Muscle layer of colon (tissue), 2 donors: ENCODE data around the gene KLHL29.

Experiments
- H3K27ac ChIP-seq: one replicate; pipeline ENCODE4 v1.7.0; 2013; ENCODE audit warnings: low read depth, mild to moderate bottlenecking, low read length, moderate library complexity
- H3K27me3 ChIP-seq, 2 donors: one replicate each; pipeline ENCODE4 v1.7.0; 2013; ENCODE audit warnings: low read length in 2 of 2, mild to moderate bottlenecking in 2 of 2; ENCODE audit not compliant: insufficient read depth in 2 of 2, control insufficient read depth in 1 of 2
- H3K36me3 ChIP-seq: one replicate; pipeline ENCODE4 v1.7.0; 2013; ENCODE audit warnings: mild to moderate bottlenecking, low read length; ENCODE audit not compliant: insufficient read depth
- H3K4me1 ChIP-seq: one replicate; pipeline ENCODE4 v1.7.0; 2013; ENCODE audit warnings: mild to moderate bottlenecking, low read length; ENCODE audit not compliant: insufficient read depth
- H3K4me3 ChIP-seq, 2 donors: one replicate each; pipeline ENCODE4 v1.7.0; 2013; ENCODE audit warnings: low read length in 2 of 2, low read depth in 1 of 2, mild to moderate bottlenecking in 1 of 2, moderate library complexity in 1 of 2
- H3K9ac ChIP-seq: one replicate; pipeline ENCODE4 v1.7.0; 2013; ENCODE audit warnings: low read length
- H3K9me3 ChIP-seq: one replicate; pipeline ENCODE4 v1.7.0; 2013; ENCODE audit warnings: mild to moderate bottlenecking, low read length
- donor health status: abdominal sarcoma.
- donor health status: Adenocarcinoma of cecum.

The KLHL29 gene

GRCh38 chr2:23657371-23657770 is 272.4 kb downstream of the KLHL29 start:
- H3K27ac ChIP-seq: no peak overlapping the region
- peaks cover 5% of the 10 kb centered on the region for H3K36me3 ChIP-seq
- H3K4me3 ChIP-seq: no peak overlapping the region
- no peaks in the 10 kb centered on the region for H3K27me3 ChIP-seq
- H3K9ac ChIP-seq: no peak overlapping the region
- peaks cover 4% of the 10 kb centered on the region for H3K4me1 ChIP-seq
- no peaks in the 10 kb centered on the region for H3K9me3 ChIP-seq

- peaks cover 4% of the 10 kb centered on the region for H3K4me1 ChIP-seq
- H3K27ac ChIP-seq: no peak overlapping the region
- H3K9me3 ChIP-seq: no peaks in the 10 kb centered on the region
- H3K36me3 ChIP-seq: peaks cover 5% of the 10 kb centered on the region
- H3K27me3 ChIP-seq: no peaks in the 10 kb centered on the region
- H3K4me3 ChIP-seq: no peak overlapping the region
- no peak overlapping the region for H3K9ac ChIP-seq
These were observed 273.0 kb downstream of the KLHL29 start for GRCh38 chr2:23657934-23658333.

GRCh38 chr2:23658466-23658942 is 273.5 kb downstream of the KLHL29 start:
- Histone ChIP-seq H3K36me3 (peaks cover under 1% of the 10 kb centered on the region), H3K9me3 (no peaks in the 10 kb centered on the region), H3K4me1 (peaks cover 4% of the 10 kb centered on the region), H3K9ac (no peak overlapping the region), H3K4me3 (no peak overlapping the region), H3K27me3 (no peaks in the 10 kb centered on the region), H3K27ac (no peak overlapping the region)

GRCh38 chr2:23659328-23659727 is 274.3 kb downstream of the KLHL29 start:
- Histone ChIP-seq H3K4me1 (peaks cover 11% of the 10 kb centered on the region), H3K4me3 (no peak overlapping the region), H3K9ac (no peak overlapping the region), H3K36me3 (no peaks in the 10 kb centered on the region), H3K27ac (no peak overlapping the region), H3K27me3 (no peaks in the 10 kb centered on the region), H3K9me3 (no peaks in the 10 kb centered on the region)

GRCh38 chr2:23659773-23660172 is 274.8 kb downstream of the KLHL29 start:
- no peaks in the 10 kb centered on the region for H3K27me3 ChIP-seq
- H3K36me3 ChIP-seq: no peaks in the 10 kb centered on the region
- H3K9ac ChIP-seq: no peak overlapping the region
- H3K4me1 ChIP-seq: peaks cover 16% of the 10 kb centered on the region
- no peak overlapping the region for H3K4me3 ChIP-seq
- H3K27ac ChIP-seq: no peak overlapping the region
- no peaks in the 10 kb centered on the region for H3K9me3 ChIP-seq

GRCh38 chr2:23660237-23660636 is 275.3 kb downstream of the KLHL29 start:
- peaks cover 17% of the 10 kb centered on the region for H3K4me1 ChIP-seq
- H3K27ac ChIP-seq: no peak overlapping the region

GRCh38 chr2:23661276-23662050 is 276.5 kb downstream of the KLHL29 start:
- no peak overlapping the region for H3K9ac ChIP-seq
- no peaks in the 10 kb centered on the region for H3K9me3 ChIP-seq
- no peaks in the 10 kb centered on the region for H3K36me3 ChIP-seq
- no peak overlapping the region for H3K27ac ChIP-seq
- H3K4me3 ChIP-seq: no peak overlapping the region
- no peaks in the 10 kb centered on the region for H3K27me3 ChIP-seq
- H3K4me1 ChIP-seq: peaks cover 16% of the 10 kb centered on the region

More at GRCh38 chr2:23660237-23660636, 275.3 kb downstream of the KLHL29 start:
- Histone ChIP-seq H3K9ac (no peak overlapping the region), H3K9me3 (no peaks in the 10 kb centered on the region), H3K36me3 (no peaks in the 10 kb centered on the region), H3K4me3 (no peak overlapping the region), H3K27me3 (no peaks in the 10 kb centered on the region)

GRCh38 chr2:23662466-23662865 is 277.5 kb downstream of the KLHL29 start:
- Histone ChIP-seq H3K4me1 (peaks cover 13% of the 10 kb centered on the region), H3K27ac (no peak overlapping the region), H3K9me3 (no peaks in the 10 kb centered on the region), H3K27me3 (no peaks in the 10 kb centered on the region), H3K9ac (no peak overlapping the region), H3K36me3 (no peaks in the 10 kb centered on the region), H3K4me3 (no peak overlapping the region)

- no peak overlapping the region for H3K9ac ChIP-seq
- H3K4me3 ChIP-seq: peak overlapping the region in 1 of 2 donors; percentile 53
- no peaks in the 10 kb centered on the region for H3K27me3 ChIP-seq
- no peaks in the 10 kb centered on the region for H3K36me3 ChIP-seq
- H3K27ac ChIP-seq: peak overlapping the region; percentile 37
- H3K9me3 ChIP-seq: no peaks in the 10 kb centered on the region
- H3K4me1 ChIP-seq: peaks cover 13% of the 10 kb centered on the region
These were observed 278.3 kb downstream of the KLHL29 start for GRCh38 chr2:23662941-23663920.

- H3K4me3 ChIP-seq: peak overlapping the region in 1 of 2 donors; percentile 53
- H3K9me3 ChIP-seq: no peaks in the 10 kb centered on the region
- peak overlapping the region; percentile 28 for H3K27ac ChIP-seq
- no peak overlapping the region for H3K9ac ChIP-seq
- no peaks in the 10 kb centered on the region for H3K36me3 ChIP-seq
- no peaks in the 10 kb centered on the region for H3K27me3 ChIP-seq
- peaks cover 23% of the 10 kb centered on the region for H3K4me1 ChIP-seq
These were observed 279.2 kb downstream of the KLHL29 start for GRCh38 chr2:23664066-23664788.
